Measurements from ENCODE around the gene RASGRP1.

The RASGRP1 gene

GRCh38 chr15:38458646-38459045, 106.0 kb downstream of the RASGRP1 start:
- DNase-seq (ENCODE audit: low spot score), result no peak

- no peak for DNase-seq (ENCODE audit: low spot score)
These were observed 109.5 kb downstream of the RASGRP1 start for GRCh38 chr15:38455092-38455491.

- DNase-seq (ENCODE audit: low spot score), result no peak
These were observed 109.9 kb downstream of the RASGRP1 start for GRCh38 chr15:38454696-38455090.

- DNase-seq (ENCODE audit: low spot score), result peak; percentile 89
These were observed 110.5 kb downstream of the RASGRP1 start, which contains the start of gene FAM98B for GRCh38 chr15:38453971-38454695. TSS of gene FAM98B (plus strand) at chr15:38454127. CDS start at chr15:38454162, 35 bp downstream.

GRCh38 chr15:38441130-38441519, 123.5 kb downstream of the RASGRP1 start:
- DNase-seq (ENCODE audit: low spot score), result no peak

- peak; percentile 68 for DNase-seq (ENCODE audit: low spot score)
These were observed 124.1 kb downstream of the RASGRP1 start for GRCh38 chr15:38440353-38441129.

Data from cerebellar cortex (tissue), 1 donor.